AG09309 (cell line): ENCODE data around the gene SLCO4A1.

Experiments used
- DNase-seq: peaks from one replicate; pipeline ENCODE4 v3.0.0-alpha.2; 2010; ENCODE audit warnings: low read depth
- H3K4me3 ChIP-seq: 2 replicates; pipeline ENCODE4 v1.5.1; 2011; ENCODE audit warnings: mild to moderate bottlenecking, low read depth, low read length, moderate library complexity; ENCODE audit not compliant: control insufficient read depth
- CTCF ChIP-seq: IDR thresholded peaks from 2 replicates; pipeline ENCODE4 v1.5.1; 2011; ENCODE audit warnings: mild to moderate bottlenecking, low read depth, low read length, inconsistent platforms; ENCODE audit not compliant: insufficient read depth, control insufficient read depth; ENCODE audit errors: missing control alignments

Gene SLCO4A1

GRCh38 chr20:62638679-62639406, 3.5 kb upstream of the SLCO4A1 start:
- no peak overlapping the region for H3K4me3 ChIP-seq
- TF ChIP-seq CTCF, result no peak
- no peak for DNase-seq

GRCh38 chr20:62639765-62640164, 2.5 kb upstream of the SLCO4A1 start:
- no peak for DNase-seq
- H3K4me3 ChIP-seq, result no peak overlapping the region
- TF ChIP-seq CTCF, result no peak

GRCh38 chr20:62640870-62641269, 1.4 kb upstream of the SLCO4A1 start:
- H3K4me3 ChIP-seq, result no peak overlapping the region
- no peak for TF ChIP-seq CTCF
- no peak for DNase-seq

GRCh38 chr20:62641321-62642050, 817 bp upstream of the SLCO4A1 start:
- no peak for DNase-seq
- TF ChIP-seq CTCF, result no peak
- peak overlapping the region; percentile 5 for H3K4me3 ChIP-seq

- DNase-seq, result no peak
- TF ChIP-seq CTCF, result no peak
- H3K4me3 ChIP-seq, result peak overlapping the region; percentile 27
Observed at GRCh38 chr20:62642666-62643520, 590 bp downstream of the SLCO4A1 start.

GRCh38 chr20:62643521-62644043, 1.3 kb downstream of the SLCO4A1 start:
- TF ChIP-seq CTCF, result no peak

More at GRCh38 chr20:62643521-62644043, 1.3 kb downstream of the SLCO4A1 start:
- H3K4me3 ChIP-seq, result peak overlapping the region; percentile 27
- no peak for DNase-seq
